Progenitor cell of endocrine pancreas (in vitro differentiated cells): Measurements from ENCODE around the gene BCAR1. TPM values are rescaled to one million over a fixed set of nuclear protein-coding genes. Genes with fewer than 3 reads are reported as not detected.

ENCODE experiments used
- DNase-seq: peaks from one replicate; pipeline ENCODE4 v3.0.0; 2021; ENCODE audit warnings: low spot score; ENCODE audit not compliant: unreplicated experiment
- H3K27ac Mint-ChIP-seq: 2 replicates; pipeline ENCODE4 v1.8.0; 2021; ENCODE audit warnings: mild to moderate bottlenecking, moderate library complexity, mixed read lengths
- H3K27me3 Mint-ChIP-seq: 2 replicates; pipeline ENCODE4 v1.8.0; 2021; ENCODE audit warnings: mixed read lengths
- H3K36me3 Mint-ChIP-seq: 2 replicates; pipeline ENCODE4 v1.8.0; 2022; ENCODE audit warnings: mixed read lengths; ENCODE audit not compliant: insufficient read depth
- H3K4me1 Mint-ChIP-seq: 2 replicates; pipeline ENCODE4 v1.8.0; 2021; ENCODE audit warnings: low read depth, mixed read lengths
- H3K4me3 Mint-ChIP-seq: 2 replicates; pipeline ENCODE4 v1.8.0; 2021; ENCODE audit warnings: low read depth, mild to moderate bottlenecking, moderate library complexity, mixed read lengths
- H3K9me3 Mint-ChIP-seq: 2 replicates; pipeline ENCODE4 v1.8.0; 2021; ENCODE audit warnings: low read depth, mixed read lengths
- CTCF ChIP-seq: fragments of 200-600 bp; sonication (generic); IDR thresholded peaks from one replicate; pipeline ENCODE4 v1.5.0; 2021; ENCODE audit warnings: antibody characterized with exemption, mild to moderate bottlenecking; ENCODE audit not compliant: unreplicated experiment
- total RNA-seq: library from RNA; stranded (reverse); gene quantifications from 2 replicates; pipeline ENCODE4 v1.2.1, GENCODE V29; 2021

Gene BCAR1
- total RNA-seq, 1 donor from 2014 or later: 75.1 TPM

GRCh38 chr16:75196836-75197235 is 54.6 kb downstream of the BCAR1 start:
- Mint-ChIP-seq H3K27me3 (peaks cover 24% of the 10 kb centered on the region), H3K36me3 (no peaks in the 10 kb centered on the region), H3K9me3 (no peaks in the 10 kb centered on the region), H3K27ac (no peak overlapping the region), H3K4me3 (no peak overlapping the region), H3K4me1 (no peaks in the 10 kb centered on the region)
- DNase-seq: no peak
- TF ChIP-seq CTCF: no peak

GRCh38 chr16:75195811-75196790 is 55.3 kb downstream of the BCAR1 start:
- Mint-ChIP-seq H3K4me3 (no peak overlapping the region), H3K36me3 (no peaks in the 10 kb centered on the region), H3K4me1 (no peaks in the 10 kb centered on the region), H3K27me3 (peaks cover 22% of the 10 kb centered on the region), H3K9me3 (no peaks in the 10 kb centered on the region), H3K27ac (no peak overlapping the region)
- no peak for DNase-seq
- no peak for TF ChIP-seq CTCF

GRCh38 chr16:75193730-75194444 is 57.5 kb downstream of the BCAR1 start:
- peak overlapping the region; percentile 49 for H3K27ac Mint-ChIP-seq
- no peak overlapping the region for H3K4me3 Mint-ChIP-seq
- H3K4me1 Mint-ChIP-seq: no peaks in the 10 kb centered on the region
- H3K27me3 Mint-ChIP-seq: peaks cover 17% of the 10 kb centered on the region
- no peaks in the 10 kb centered on the region for H3K36me3 Mint-ChIP-seq
- no peak for DNase-seq
- no peaks in the 10 kb centered on the region for H3K9me3 Mint-ChIP-seq
- no peak for TF ChIP-seq CTCF

GRCh38 chr16:75193265-75193650 is 58.2 kb downstream of the BCAR1 start:
- peaks cover 15% of the 10 kb centered on the region for H3K27me3 Mint-ChIP-seq
- no peak for DNase-seq
- no peak for TF ChIP-seq CTCF
- no peaks in the 10 kb centered on the region for H3K36me3 Mint-ChIP-seq
- no peaks in the 10 kb centered on the region for H3K9me3 Mint-ChIP-seq
- H3K4me1 Mint-ChIP-seq: no peaks in the 10 kb centered on the region
- no peak overlapping the region for H3K4me3 Mint-ChIP-seq
- H3K27ac Mint-ChIP-seq: peak overlapping the region; percentile 49

- no peak overlapping the region for H3K4me3 Mint-ChIP-seq
- no peaks in the 10 kb centered on the region for H3K9me3 Mint-ChIP-seq
- H3K4me1 Mint-ChIP-seq: no peaks in the 10 kb centered on the region
- no peak overlapping the region for H3K27ac Mint-ChIP-seq
- no peak for TF ChIP-seq CTCF
- no peak for DNase-seq
- H3K36me3 Mint-ChIP-seq: no peaks in the 10 kb centered on the region
- H3K27me3 Mint-ChIP-seq: peaks cover 10% of the 10 kb centered on the region
These were observed 58.7 kb downstream of the BCAR1 start for GRCh38 chr16:75192606-75193264.
